Hepatocyte (in vitro differentiated cells): ENCODE results near the gene ECHS1. TPM values are rescaled to one million over a fixed set of nuclear protein-coding genes. Genes with fewer than 3 reads are reported as not detected.
A peak's percentile ranks its signal among the peaks of the same experiment; 100 is the strongest.

ENCODE experiments used
- DNase-seq: peaks from one replicate; pipeline ENCODE4 v3.0.0-alpha.2; 2016; ENCODE audit warnings: low spot score
- H2AFZ ChIP-seq: fragments of 200-600 bp; sonication (generic); 2 replicates; pipeline ENCODE4 v1.6.0; 2016; ENCODE audit warnings: antibody characterized with exemption, mild to moderate bottlenecking
- H3K27ac ChIP-seq: fragments of 200-600 bp; sonication (generic); 2 replicates; pipeline ENCODE4 v1.5.1; 2016; ENCODE audit warnings: mild to moderate bottlenecking
- H3K27me3 ChIP-seq: fragments of 200-600 bp; sonication (generic); 2 replicates; pipeline ENCODE4 v1.6.1; 2016
- H3K36me3 ChIP-seq: fragments of 200-600 bp; sonication (generic); replicated peaks from 2 replicates; pipeline ENCODE4 v1.5.1; 2016; ENCODE audit warnings: low read depth; ENCODE audit not compliant: insufficient read depth
- H3K4me1 ChIP-seq: fragments of 200-600 bp; sonication (generic); 2 replicates; pipeline ENCODE4 v1.5.1; 2016; ENCODE audit warnings: mild to moderate bottlenecking, moderate library complexity; ENCODE audit not compliant: insufficient read depth
- H3K4me2 ChIP-seq: fragments of 200-600 bp; sonication (generic); 2 replicates; pipeline ENCODE4 v1.6.0; 2016
- H3K4me3 ChIP-seq: fragments of 200-600 bp; sonication (generic); 2 replicates; pipeline ENCODE4 v1.5.1; 2016; ENCODE audit warnings: mild to moderate bottlenecking
- H3K79me2 ChIP-seq: fragments of 200-600 bp; sonication (generic); 2 replicates; pipeline ENCODE4 v1.6.0; 2017; ENCODE audit warnings: mild to moderate bottlenecking
- H3K9me2 ChIP-seq: fragments of 200-600 bp; sonication (generic); replicated peaks from 2 replicates; pipeline ENCODE4 v1.6.0; 2017; ENCODE audit warnings: mild to moderate bottlenecking; ENCODE audit not compliant: insufficient read depth
- H3K9me3 ChIP-seq: fragments of 200-600 bp; sonication (generic); 2 replicates; pipeline ENCODE4 v1.5.1; 2016; ENCODE audit warnings: low read depth, mild to moderate bottlenecking
- H4K20me1 ChIP-seq: fragments of 200-600 bp; sonication (generic); 2 replicates; pipeline ENCODE4 v1.6.0; 2016; ENCODE audit warnings: mild to moderate bottlenecking; ENCODE audit not compliant: insufficient read depth, poor library complexity, severe bottlenecking
- CTCF ChIP-seq: fragments of 200-600 bp; sonication (generic); IDR thresholded peaks from 2 replicates; pipeline ENCODE4 v1.5.1; 2016; ENCODE audit warnings: antibody characterized with exemption, mild to moderate bottlenecking; ENCODE audit not compliant: poor library complexity
- EZH2 ChIP-seq: fragments of 200-600 bp; sonication (generic); IDR thresholded peaks from 2 replicates; pipeline ENCODE4 v1.6.1; 2016; ENCODE audit warnings: antibody characterized with exemption, mild to moderate bottlenecking, borderline replicate concordance
- EZH2phosphoT487 ChIP-seq: fragments of 200-600 bp; sonication (generic); IDR thresholded peaks from one replicate; pipeline ENCODE4 v1.6.1; 2018; ENCODE audit warnings: antibody characterized with exemption, mild to moderate bottlenecking, low read depth, moderate library complexity; ENCODE audit not compliant: unreplicated experiment, severe bottlenecking
- WGBS: methylation state at CpG from one replicate; pipeline ENCODE4 v1.1.6; 2016; ENCODE audit warnings: low lambda C conversion rate; ENCODE audit errors: missing lambda C conversion rate; 5-methylcytosine and 5-hydroxymethylcytosine counted together
- polyA plus RNA-seq: library from polyadenylated mRNA; unstranded; fragments of >200 nt; fragmentation: Nextera tagmentation; extraction: Ambion mirVana; gene quantifications from 2 replicates; pipeline ENCODE4 v1.2.1, GENCODE V29; 2016
- total RNA-seq: library from RNA; depleted of rRNA; stranded (reverse); fragments of >200 nt; gene quantifications from 2 replicates; pipeline ENCODE4 v1.2.3, GENCODE V29; 2014

ECHS1 gene
- total and polyA plus RNA-seq, 2 experiments from 2014 or later: 146 to 204 TPM

DNA sequence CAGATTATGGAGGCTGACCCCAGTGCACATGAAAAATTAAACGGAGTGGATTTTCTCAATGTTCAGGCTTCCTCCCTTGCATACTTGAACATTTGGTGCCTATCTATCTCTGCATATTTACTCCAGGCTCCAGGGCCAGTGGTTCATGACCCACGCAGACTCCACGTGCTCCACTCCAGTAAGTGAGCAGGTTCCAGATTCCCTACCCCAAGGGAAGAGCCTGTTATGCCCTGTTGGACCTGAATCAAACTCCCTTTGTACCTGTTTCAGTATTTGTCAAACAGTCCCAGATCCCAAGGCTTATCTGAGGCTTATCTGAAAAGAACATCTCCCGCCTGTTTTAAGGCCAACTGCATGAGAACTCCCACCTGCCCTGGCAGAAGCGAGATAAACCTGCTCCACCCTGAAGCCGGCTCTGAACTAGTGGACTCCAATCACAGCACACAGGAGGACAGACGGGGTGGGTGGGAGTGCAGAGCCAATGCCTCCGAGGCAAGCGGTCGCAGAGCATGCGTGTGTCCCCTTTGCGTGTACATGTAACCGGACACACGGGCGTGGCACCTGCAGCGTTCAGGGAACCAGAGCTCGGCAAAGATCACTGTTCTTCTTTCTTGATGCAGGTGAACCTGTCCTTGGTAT is 13.1 kb downstream of the ECHS1 start:
- Histone ChIP-seq H3K27me3 (no peaks in the 10 kb centered on the region), H3K27ac (peak overlapping the region; percentile 20), H3K4me3 (no peak overlapping the region), H3K36me3 (no peaks in the 10 kb centered on the region), H3K4me1 (peaks cover 21% of the 10 kb centered on the region), H2AFZ (no peak overlapping the region), H3K9me3 (no peaks in the 10 kb centered on the region), H4K20me1 (no peaks in the 10 kb centered on the region), H3K9me2 (no peaks in the 10 kb centered on the region), H3K79me2 (no peaks in the 10 kb centered on the region), H3K4me2 (peak overlapping the region; percentile 17)
- DNase-seq: no peak
- TF ChIP-seq EZH2phosphoT487 (no peak), CTCF (no peak), EZH2 (no peak)
- WGBS: 72% methylated on average over 17 of the region's 17 CpGs

GRCh38 chr10:133359554-133359971 is 13.6 kb downstream of the ECHS1 start:
- peak; percentile 86 for DNase-seq
- peak overlapping the region; percentile 17 for H3K4me2 ChIP-seq
- H3K27me3 ChIP-seq: no peaks in the 10 kb centered on the region
- H3K9me2 ChIP-seq: no peaks in the 10 kb centered on the region
- no peak overlapping the region for H2AFZ ChIP-seq
- no peaks in the 10 kb centered on the region for H3K79me2 ChIP-seq
- no peaks in the 10 kb centered on the region for H4K20me1 ChIP-seq
- no peaks in the 10 kb centered on the region for H3K9me3 ChIP-seq
- H3K4me1 ChIP-seq: peaks cover 21% of the 10 kb centered on the region
- TF ChIP-seq EZH2 (no peak), EZH2phosphoT487 (no peak), CTCF (no peak)
- WGBS: 30% methylated on average over 6 of the region's 6 CpGs
- peak overlapping the region; percentile 64 for H3K27ac ChIP-seq
- H3K36me3 ChIP-seq: no peaks in the 10 kb centered on the region
- no peak overlapping the region for H3K4me3 ChIP-seq

GRCh38 chr10:133358925-133359310 is 14.2 kb downstream of the ECHS1 start:
- no peak overlapping the region for H2AFZ ChIP-seq
- no peaks in the 10 kb centered on the region for H3K79me2 ChIP-seq
- no peak overlapping the region for H3K4me3 ChIP-seq
- peak overlapping the region; percentile 64 for H3K27ac ChIP-seq
- H3K27me3 ChIP-seq: no peaks in the 10 kb centered on the region
- no peaks in the 10 kb centered on the region for H4K20me1 ChIP-seq
- H3K9me3 ChIP-seq: no peaks in the 10 kb centered on the region
- peaks cover 21% of the 10 kb centered on the region for H3K4me1 ChIP-seq
- DNase-seq: no peak
- no peaks in the 10 kb centered on the region for H3K36me3 ChIP-seq
- WGBS: 94% methylated on average over 11 of the region's 11 CpGs
- H3K4me2 ChIP-seq: no peak overlapping the region
- TF ChIP-seq EZH2 (no peak), EZH2phosphoT487 (no peak), CTCF (no peak)
- H3K9me2 ChIP-seq: no peaks in the 10 kb centered on the region
